Pancreas (tissue), 10 donors: ENCODE data around the gene BCL11A. TPM values are rescaled to one million over a fixed set of nuclear protein-coding genes. Genes with fewer than 3 reads are reported as not detected.

Experiments used
- ATAC-seq, 4 donors: fragments of 200-7000 bp; cut with Tn5 transposase; one replicate each; pipeline versions ENCODE4 v1.8.0 to v1.9.1; 2020; ENCODE audit warnings: mild to moderate bottlenecking in 4 of 4, moderate library complexity in 4 of 4
- DNase-seq, 6 donors: peaks; one replicate each; pipeline ENCODE4 v3.0.0-alpha.2; 2020
- FAIRE-seq: peaks from 2 replicates; lab custom pipeline; 2012; peaks lifted over from hg19 to GRCh38; lab: Jason Lieb, UNC
- H3K27ac ChIP-seq, 4 donors: fragments of 200-600 bp; sonication (generic); 1 replicate in 3 of 4; 2 replicates in 1 of 4; pipeline versions ENCODE4 v1.5.0 to v1.8.0; 2020
- H3K27me3 ChIP-seq, 4 donors: fragments of 200-600 bp; one replicate each; pipeline ENCODE4 v1.8.0; 2021
- H3K36me3 ChIP-seq, 3 donors: fragments of 200-600 bp; sonication (generic) in 1 of 3; one replicate each; pipeline versions ENCODE4 v1.5.0 to v1.8.0; 2020 to 2021
- H3K4me1 ChIP-seq, 3 donors: fragments of 200-600 bp; one replicate each; pipeline ENCODE4 v1.8.0; 2021
- H3K4me3 ChIP-seq, 4 donors: fragments of 200-600 bp; sonication (generic) in 2 of 4; one replicate each; pipeline versions ENCODE4 v1.5.0 to v1.8.0; 2020 to 2021
- H3K9me3 ChIP-seq, 4 donors: fragments of 200-600 bp; one replicate each; pipeline ENCODE4 v1.8.0; 2021
- CTCF ChIP-seq, 4 donors: fragments of 200-600 bp; sonication (generic) in 3 of 4; IDR thresholded peaks; one replicate each; pipeline versions ENCODE4 v1.5.0 to v1.8.0; 2021; ENCODE audit warnings: antibody characterized with exemption in 4 of 4
- WGBS, 2 donors: extraction: QIAGEN DNeasy Blood & Tissue Kit; methylation state at CpG; one replicate each; pipeline ENCODE4 v1.1.7; 2013; 5-methylcytosine and 5-hydroxymethylcytosine counted together
- intact Hi-C, 3 donors: fragments of 100-400 bp; cut with DNase I; formaldehyde crosslinking; loops; one replicate each; pipeline versions ENCODE4 v1.11.1 to v1.14.2; 2022
- polyA plus RNA-seq, 2 donors: library from polyadenylated mRNA; stranded (reverse); fragments of 200-250 nt; gene quantifications; one replicate each; pipeline ENCODE4 v1.2.3, GENCODE V29; 2013
- total RNA-seq, 6 donors: library from RNA; stranded (reverse); fragmentation: NEBNext Ultra II Directional in 4 of 6; extraction: Animal tissue kit (Norgen Biotek cat#: 25700) in 4 of 6; gene quantifications; one replicate each; pipeline versions ENCODE4 v1.2.1 to v1.2.4, GENCODE V29; 2021 to 2023
- donor health status: healthy with polysubstance abuse.
- donor health status: DM: no; HTN: no; CAD: no; lungs with moderate emphysema.
- donor health status: DM: no; HTN: no; CAD: no.
- donor health status: control.
- donor health status: control.
- donor health status: Bipolar disorder and iron deficiency.
- donor health status: DM: yes; HTN: yes; CAD: no.
- donor health status: DM: no; HTN: no; CAD: no.
- donor health status: DM: no; HTN: no; CAD: no.
- donor health status: DM: yes; HTN: yes; CAD: no.

BCL11A gene
- total and polyA plus RNA-seq, 8 donors: 4.4 to 16.1 (median 11.7) TPM

- TF ChIP-seq CTCF (IDR thresholded peaks at IDR 0.05): no peak
- H3K27ac ChIP-seq: no peak overlapping the region
- H3K27me3 ChIP-seq: no peaks in the 10 kb centered on the region
- DNase-seq (no peak), ATAC-seq (peak in 2 of 4 donors; percentile 40), FAIRE-seq (no peak)
- intact Hi-C loops: no loop called here
- 91 to 95% methylated on average over 7 of the region's 7 CpGs for WGBS, 2 donors
- H3K4me3 ChIP-seq: no peak overlapping the region
- H3K9me3 ChIP-seq: no peaks in the 10 kb centered on the region
- no peaks in the 10 kb centered on the region for H3K36me3 ChIP-seq
- H3K4me1 ChIP-seq: peaks cover 0 to 7% (median 0%) of the 10 kb centered on the region in 3 donors
Observed at GRCh38 chr2:60515721-60516226, 37.7 kb downstream of the BCL11A start.

GRCh38 chr2:60513996-60514395 is 39.5 kb downstream of the BCL11A start:
- TF ChIP-seq CTCF (IDR thresholded peaks at IDR 0.05): no peak
- no peaks in the 10 kb centered on the region for H3K36me3 ChIP-seq
- H3K27ac ChIP-seq: no peak overlapping the region
- ATAC-seq (no peak), DNase-seq (no peak), FAIRE-seq (no peak)
- intact Hi-C loops: no loop called here
- H3K9me3 ChIP-seq: no peaks in the 10 kb centered on the region
- H3K4me3 ChIP-seq: no peak overlapping the region
- H3K27me3 ChIP-seq: no peaks in the 10 kb centered on the region
- 94 to 97% methylated on average over 4 of the region's 4 CpGs for WGBS, 2 donors
- peaks cover 0 to 5% (median 0%) of the 10 kb centered on the region in 3 donors for H3K4me1 ChIP-seq

GRCh38 chr2:60513191-60513590 is 40.3 kb downstream of the BCL11A start:
- 96 to 99% methylated on average over 5 of the region's 5 CpGs for WGBS, 2 donors

GRCh38 chr2:60512641-60513040 is 40.8 kb downstream of the BCL11A start:
- Histone ChIP-seq H3K27ac (no peak overlapping the region), H3K4me3 (no peak overlapping the region), H3K36me3 (no peaks in the 10 kb centered on the region), H3K4me1 (peaks cover 0 to 3% (median 0%) of the 10 kb centered on the region in 3 donors), H3K27me3 (no peaks in the 10 kb centered on the region), H3K9me3 (no peaks in the 10 kb centered on the region)
- intact Hi-C loops: no loop called here
- FAIRE-seq: no peak
- 73 to 77% methylated on average over 6 of the region's 6 CpGs for WGBS, 2 donors
- ATAC-seq: peak in 2 of 4 donors; percentile 19 to 21
- no peak for TF ChIP-seq CTCF (IDR thresholded peaks at IDR 0.05)
- no peak for DNase-seq

More at GRCh38 chr2:60513191-60513590, 40.3 kb downstream of the BCL11A start:
- no peak for ATAC-seq
- FAIRE-seq: no peak
- Histone ChIP-seq H3K27me3 (no peaks in the 10 kb centered on the region), H3K4me1 (peaks cover 0 to 3% (median 0%) of the 10 kb centered on the region in 3 donors), H3K36me3 (no peaks in the 10 kb centered on the region), H3K9me3 (no peaks in the 10 kb centered on the region), H3K27ac (no peak overlapping the region), H3K4me3 (no peak overlapping the region)
- intact Hi-C loops: no loop called here
- DNase-seq: no peak
- no peak for TF ChIP-seq CTCF (IDR thresholded peaks at IDR 0.05)

GRCh38 chr2:60512062-60512622 is 41.3 kb downstream of the BCL11A start:
- no peaks in the 10 kb centered on the region for H3K27me3 ChIP-seq
- WGBS, 2 donors: 90 to 92% methylated on average over 4 of the region's 4 CpGs
- ATAC-seq: no peak
- no peak overlapping the region for H3K4me3 ChIP-seq
- peaks cover 0 to 3% (median 0%) of the 10 kb centered on the region in 3 donors for H3K4me1 ChIP-seq
- H3K36me3 ChIP-seq: no peaks in the 10 kb centered on the region
- TF ChIP-seq CTCF (IDR thresholded peaks at IDR 0.05): no peak
- intact Hi-C loops: no loop called here
- H3K27ac ChIP-seq: no peak overlapping the region
- no peak for DNase-seq
- FAIRE-seq: no peak
- H3K9me3 ChIP-seq: no peaks in the 10 kb centered on the region
